ENCODE data around the gene SPATA19.

The SPATA19 gene

GRCh38 chr11:133816146-133816870, 29.0 kb downstream of the SPATA19 start:
- Mint-ChIP-seq H3K4me1 (ENCODE audit: low read depth) (no peaks in the 10 kb centered on the region), H3K4me3 (no peak overlapping the region), H3K27ac (no peak overlapping the region), H3K36me3 (no peaks in the 10 kb centered on the region), H3K27me3 (peaks cover 3% of the 10 kb centered on the region), H3K9me3 (ENCODE audit: low read depth) (peaks cover 4% of the 10 kb centered on the region)

- Mint-ChIP-seq H3K4me1 (ENCODE audit: low read depth) (no peaks in the 10 kb centered on the region), H3K27ac (no peak overlapping the region), H3K9me3 (ENCODE audit: low read depth) (peaks cover 4% of the 10 kb centered on the region), H3K27me3 (peaks cover under 1% of the 10 kb centered on the region), H3K4me3 (no peak overlapping the region), H3K36me3 (no peaks in the 10 kb centered on the region)
These were observed 29.7 kb downstream of the SPATA19 start for GRCh38 chr11:133815636-133816035.

GRCh38 chr11:133814588-133815100, 30.7 kb downstream of the SPATA19 start:
- Mint-ChIP-seq H3K27me3 (no peaks in the 10 kb centered on the region), H3K36me3 (no peaks in the 10 kb centered on the region), H3K4me3 (no peak overlapping the region), H3K27ac (no peak overlapping the region), H3K4me1 (ENCODE audit: low read depth) (no peaks in the 10 kb centered on the region), H3K9me3 (ENCODE audit: low read depth) (peaks cover 4% of the 10 kb centered on the region)

GRCh38 chr11:133811850-133812685, 33.2 kb downstream of the SPATA19 start:
- Mint-ChIP-seq H3K4me3 (no peak overlapping the region), H3K4me1 (ENCODE audit: low read depth) (no peaks in the 10 kb centered on the region), H3K9me3 (ENCODE audit: low read depth) (peaks cover 4% of the 10 kb centered on the region), H3K36me3 (no peaks in the 10 kb centered on the region), H3K27ac (no peak overlapping the region), H3K27me3 (no peaks in the 10 kb centered on the region)

GRCh38 chr11:133810766-133811165, 34.5 kb downstream of the SPATA19 start:
- Mint-ChIP-seq H3K9me3 (ENCODE audit: low read depth) (peaks cover 4% of the 10 kb centered on the region), H3K4me1 (ENCODE audit: low read depth) (no peaks in the 10 kb centered on the region), H3K27me3 (no peaks in the 10 kb centered on the region), H3K4me3 (no peak overlapping the region), H3K36me3 (no peaks in the 10 kb centered on the region), H3K27ac (no peak overlapping the region)

GRCh38 chr11:133809569-133810491, 35.5 kb downstream of the SPATA19 start:
- Mint-ChIP-seq H3K27ac (no peak overlapping the region), H3K27me3 (no peaks in the 10 kb centered on the region), H3K4me1 (ENCODE audit: low read depth) (no peaks in the 10 kb centered on the region), H3K4me3 (no peak overlapping the region), H3K36me3 (no peaks in the 10 kb centered on the region), H3K9me3 (ENCODE audit: low read depth) (peaks cover 4% of the 10 kb centered on the region)

- Mint-ChIP-seq H3K4me3 (no peak overlapping the region), H3K36me3 (no peaks in the 10 kb centered on the region), H3K9me3 (ENCODE audit: low read depth) (peaks cover under 1% of the 10 kb centered on the region), H3K4me1 (ENCODE audit: low read depth) (no peaks in the 10 kb centered on the region), H3K27ac (no peak overlapping the region), H3K27me3 (peaks cover 2% of the 10 kb centered on the region)
These were observed 36.7 kb downstream of the SPATA19 start for GRCh38 chr11:133808393-133809140.

- H3K4me3 Mint-ChIP-seq = no peak overlapping the region
- H3K4me1 Mint-ChIP-seq (ENCODE audit: low read depth) = no peaks in the 10 kb centered on the region
- H3K27ac Mint-ChIP-seq = no peak overlapping the region
- H3K36me3 Mint-ChIP-seq = no peaks in the 10 kb centered on the region
- H3K27me3 Mint-ChIP-seq = peaks cover 2% of the 10 kb centered on the region
- H3K9me3 Mint-ChIP-seq (ENCODE audit: low read depth) = no peaks in the 10 kb centered on the region
These were observed 42.3 kb downstream of the SPATA19 start for GRCh38 chr11:133803026-133803425.

GRCh38 chr11:133801356-133801755, 44.0 kb downstream of the SPATA19 start:
- peaks cover 4% of the 10 kb centered on the region for H3K27me3 Mint-ChIP-seq
- no peaks in the 10 kb centered on the region for H3K9me3 Mint-ChIP-seq (ENCODE audit: low read depth)
- H3K36me3 Mint-ChIP-seq = no peaks in the 10 kb centered on the region
- H3K4me3 Mint-ChIP-seq = no peak overlapping the region
- no peaks in the 10 kb centered on the region for H3K4me1 Mint-ChIP-seq (ENCODE audit: low read depth)
- no peak overlapping the region for H3K27ac Mint-ChIP-seq

GRCh38 chr11:133800666-133801065, 44.6 kb downstream of the SPATA19 start:
- H3K4me1 Mint-ChIP-seq (ENCODE audit: low read depth) = no peaks in the 10 kb centered on the region
- H3K4me3 Mint-ChIP-seq = no peak overlapping the region
- H3K27ac Mint-ChIP-seq = no peak overlapping the region
- H3K27me3 Mint-ChIP-seq = peaks cover 4% of the 10 kb centered on the region
- no peaks in the 10 kb centered on the region for H3K36me3 Mint-ChIP-seq
- H3K9me3 Mint-ChIP-seq (ENCODE audit: low read depth) = no peaks in the 10 kb centered on the region

GRCh38 chr11:133797554-133797953, 47.8 kb downstream of the SPATA19 start:
- H3K27ac Mint-ChIP-seq = no peak overlapping the region
- peaks cover 15% of the 10 kb centered on the region for H3K9me3 Mint-ChIP-seq (ENCODE audit: low read depth)
- H3K4me1 Mint-ChIP-seq (ENCODE audit: low read depth) = no peaks in the 10 kb centered on the region
- no peaks in the 10 kb centered on the region for H3K36me3 Mint-ChIP-seq
- H3K4me3 Mint-ChIP-seq = no peak overlapping the region
- H3K27me3 Mint-ChIP-seq = peaks cover 8% of the 10 kb centered on the region

GRCh38 chr11:133796043-133796795, 49.1 kb downstream of the SPATA19 start:
- peaks cover 2% of the 10 kb centered on the region for H3K36me3 Mint-ChIP-seq
- no peaks in the 10 kb centered on the region for H3K4me1 Mint-ChIP-seq (ENCODE audit: low read depth)
- H3K27me3 Mint-ChIP-seq = peaks cover 14% of the 10 kb centered on the region
- H3K4me3 Mint-ChIP-seq = no peak overlapping the region
- peaks cover 15% of the 10 kb centered on the region for H3K9me3 Mint-ChIP-seq (ENCODE audit: low read depth)
- no peak overlapping the region for H3K27ac Mint-ChIP-seq

- H3K27ac Mint-ChIP-seq = no peak overlapping the region
- H3K36me3 Mint-ChIP-seq = peaks cover 3% of the 10 kb centered on the region
- H3K4me3 Mint-ChIP-seq = no peak overlapping the region
- H3K9me3 Mint-ChIP-seq (ENCODE audit: low read depth) = peaks cover 15% of the 10 kb centered on the region
- H3K4me1 Mint-ChIP-seq (ENCODE audit: low read depth) = no peaks in the 10 kb centered on the region
- H3K27me3 Mint-ChIP-seq = peaks cover 21% of the 10 kb centered on the region
These were observed 50.2 kb downstream of the SPATA19 start for GRCh38 chr11:133795088-133795487.

All from activated naive CD8-positive, alpha-beta T cell (primary cell).